HCT116 (cell line): ENCODE measurements around the gene LPAR1. TPM values are rescaled to one million over a fixed set of nuclear protein-coding genes. Genes with fewer than 3 reads are reported as not detected.

ENCODE experiments used
- ATAC-seq: fragments of 200-7000 bp; cut with Tn5 transposase; 2 replicates; pipeline ENCODE4 v1.9.1; 2020; ENCODE audit warnings: mild to moderate bottlenecking, moderate library complexity
- BruUV-seq: library from RNA; stranded (reverse); fragments of 400-500 nt; replicated peaks from 2 replicates; lab custom pipeline; 2021; lab: Mats Ljungman, UMichigan
- CTCF ChIA-PET: fragments of 300-600 bp; sonication (Branson Sonifier 250); formaldehyde crosslinking; loops from one replicate; lab custom pipeline; 2021; ENCODE audit warnings: antibody characterized with exemption; lab: Charles Lee
- POLR2A ChIA-PET: fragments of 300-600, 350-600 bp; sonication (Branson Sonifier 250); formaldehyde crosslinking; loops from one replicate; lab custom pipeline; 2021; ENCODE audit warnings: antibody characterized with exemption; lab: Charles Lee
- RAD21 ChIA-PET, 2 experiments: fragments of 300-600 bp; sonication (Branson Sonifier 250); formaldehyde crosslinking; loops; one replicate each; lab custom pipeline; 2023; ENCODE audit warnings: low total read pairs in 2 of 2; ENCODE audit not compliant: uncharacterized antibody in 2 of 2, unreplicated experiment in 2 of 2, low non-redundant PET in 1 of 2; lab: Charles Lee
- DNase-seq: peaks from one replicate; pipeline ENCODE4 v3.0.0-alpha.2; 2010; ENCODE audit warnings: low read depth, low spot score
- H2AFZ ChIP-seq: fragments of 200-600 bp; shearing (Covaris generic), sonication (generic); 2 replicates; pipeline ENCODE4 v1.6.1; 2017; ENCODE audit warnings: low read depth, mixed run types, mixed read lengths, antibody characterized with exemption, low read length; ENCODE audit not compliant: poor library complexity, severe bottlenecking
- H3K27ac ChIP-seq: 2 replicates; pipeline ENCODE4 v1.5.1; 2012; ENCODE audit warnings: low read depth, low read length
- H3K27me3 ChIP-seq: fragments of 200-600 bp; sonication (generic); 2 replicates; pipeline ENCODE4 v1.6.1; 2016; ENCODE audit warnings: mixed run types, low read length, mixed read lengths; ENCODE audit not compliant: insufficient read depth
- H3K36me3 ChIP-seq, 2 experiments: fragments of 200-500 bp in 1 of 2; fragments of 200-600 bp in 1 of 2; sonication (Bioruptor generic) in 1 of 2; sonication (generic) in 1 of 2; 2 replicates each; pipeline versions ENCODE4 v1.5.1 to v1.6.1; 2014 to 2016; ENCODE audit warnings: low read length in 2 of 2, inconsistent platforms in 1 of 2, mixed read lengths in 1 of 2, mixed run types in 1 of 2; ENCODE audit not compliant: insufficient read depth in 2 of 2, control insufficient read depth in 1 of 2
- H3K4me1 ChIP-seq, 2 experiments: fragments of 200-600 bp in 1 of 2; sonication (generic) in 1 of 2; 2 replicates each; pipeline versions ENCODE4 v1.5.1 to v1.6.1; 2012 to 2017; ENCODE audit warnings: low read length in 2 of 2, inconsistent platforms in 1 of 2, mild to moderate bottlenecking in 1 of 2, mixed read lengths in 1 of 2, mixed run types in 1 of 2, moderate library complexity in 1 of 2; ENCODE audit not compliant: insufficient read depth in 2 of 2, control insufficient read depth in 1 of 2
- H3K4me2 ChIP-seq: fragments of 200-600 bp; sonication (generic); 2 replicates; pipeline ENCODE4 v1.6.1; 2017; ENCODE audit warnings: mixed run types, low read length, mixed read lengths
- H3K4me3 ChIP-seq, 2 experiments: fragments of 200-600 bp in 1 of 2; sonication (generic) in 1 of 2; replicated peaks in 1 of 2; 2 replicates each; pipeline ENCODE4 v1.5.1; 2011 to 2016; ENCODE audit warnings: low read length in 2 of 2, control low read depth in 1 of 2, low read depth in 1 of 2, mild to moderate bottlenecking in 1 of 2, mixed read lengths in 1 of 2, mixed run types in 1 of 2
- H3K79me2 ChIP-seq: fragments of 200-600 bp; sonication (generic); 2 replicates; pipeline ENCODE4 v1.6.1; 2017; ENCODE audit warnings: mild to moderate bottlenecking, mixed run types, low read length, moderate library complexity, mixed read lengths; ENCODE audit not compliant: insufficient read depth
- H3K9ac ChIP-seq: fragments of 200-600 bp; sonication (generic); 2 replicates; pipeline ENCODE4 v1.6.1; 2016; ENCODE audit warnings: low read length, mixed read lengths
- H3K9me2 ChIP-seq: fragments of 200-600 bp; sonication (generic), shearing (Covaris generic); 2 replicates; pipeline ENCODE4 v1.6.1; 2017; ENCODE audit warnings: mixed run types, mild to moderate bottlenecking, moderate library complexity; ENCODE audit not compliant: insufficient read depth
- H3K9me3 ChIP-seq, 2 experiments: fragments of 200-500 bp in 1 of 2; fragments of 200-600 bp in 1 of 2; sonication (Bioruptor generic) in 1 of 2; sonication (generic) in 1 of 2; 2 replicates each; pipeline ENCODE4 v1.6.1; 2014 to 2017; ENCODE audit warnings: low read length in 2 of 2, mixed read lengths in 2 of 2, inconsistent platforms in 1 of 2, low read depth in 1 of 2, mild to moderate bottlenecking in 1 of 2, mixed run types in 1 of 2, moderate library complexity in 1 of 2; ENCODE audit not compliant: control insufficient read depth in 1 of 2, insufficient read depth in 1 of 2
- H4K20me1 ChIP-seq: fragments of 200-600 bp; sonication (generic), shearing (Covaris generic); 2 replicates; pipeline ENCODE4 v1.6.1; 2017; ENCODE audit warnings: mixed run types, mild to moderate bottlenecking, moderate library complexity; ENCODE audit not compliant: insufficient read depth
- CBX3 ChIP-seq: IDR thresholded peaks from 2 replicates; pipeline ENCODE4 v1.6.1; 2012; ENCODE audit warnings: low read depth
- EZH2 ChIP-seq: fragments of 200-600 bp; sonication (generic); IDR thresholded peaks from 2 replicates; pipeline ENCODE4 v1.6.1; 2017; ENCODE audit warnings: antibody characterized with exemption, mixed run types
- EZH2phosphoT487 ChIP-seq: fragments of 200-600 bp; IDR thresholded peaks from 2 replicates; pipeline ENCODE4 v1.6.1; 2018; ENCODE audit warnings: antibody characterized with exemption, borderline replicate concordance
- FOSL1 ChIP-seq: IDR thresholded peaks from 2 replicates; pipeline ENCODE4 v1.6.1; 2012; ENCODE audit warnings: low read depth
- JUND ChIP-seq: IDR thresholded peaks from 2 replicates; pipeline ENCODE4 v1.6.1; 2012
- POLR2A ChIP-seq: IDR thresholded peaks from 2 replicates; pipeline ENCODE4 v1.7.0; 2011; ENCODE audit warnings: borderline replicate concordance; ENCODE audit not compliant: insufficient read depth, insufficient read length; ENCODE audit errors: extremely low read depth
- POLR2AphosphoS5 ChIP-seq: IDR thresholded peaks from 2 replicates; pipeline ENCODE4 v1.6.1; 2011; ENCODE audit warnings: mild to moderate bottlenecking, low read depth, low read length, moderate library complexity
- SP1 ChIP-seq: IDR thresholded peaks from 2 replicates; pipeline ENCODE4 v1.6.1; 2012; ENCODE audit warnings: low read depth
- ZFX ChIP-seq: fragments of 450-650 bp; IDR thresholded peaks from 2 replicates; pipeline ENCODE4 v1.6.1; 2017
- intact Hi-C: fragments of 100-400 bp; cut with micrococcal nuclease; formaldehyde crosslinking; loops from 2 replicates; pipeline ENCODE4 v1.10.0; 2022
- total RNA-seq: library from RNA; stranded (reverse); gene quantifications from one replicate; pipeline ENCODE4 v1.2.1, GENCODE V29; 2021; ENCODE audit not compliant: unreplicated experiment
- TF ChIP-seq, protein P1 (sequence below): IDR thresholded peaks from 2 replicates; pipeline ENCODE4 v1.6.1; 2012
- TF ChIP-seq, protein P2 (sequence below): IDR thresholded peaks from 2 replicates; pipeline ENCODE4 v1.6.1; 2012
- TF ChIP-seq, protein P3 (sequence below): IDR thresholded peaks from 2 replicates; pipeline ENCODE4 v1.6.1; 2011; ENCODE audit warnings: mild to moderate bottlenecking, low read length, moderate library complexity; ENCODE audit not compliant: insufficient replicate concordance; ENCODE audit errors: extremely low read depth
- TF ChIP-seq, protein P4 (sequence below): IDR thresholded peaks from 2 replicates; pipeline ENCODE4 v1.6.1; 2012; ENCODE audit warnings: low read depth

The LPAR1 gene
- total RNA-seq, 1 experiment from 2014 or later = 7.4 TPM

DNA sequence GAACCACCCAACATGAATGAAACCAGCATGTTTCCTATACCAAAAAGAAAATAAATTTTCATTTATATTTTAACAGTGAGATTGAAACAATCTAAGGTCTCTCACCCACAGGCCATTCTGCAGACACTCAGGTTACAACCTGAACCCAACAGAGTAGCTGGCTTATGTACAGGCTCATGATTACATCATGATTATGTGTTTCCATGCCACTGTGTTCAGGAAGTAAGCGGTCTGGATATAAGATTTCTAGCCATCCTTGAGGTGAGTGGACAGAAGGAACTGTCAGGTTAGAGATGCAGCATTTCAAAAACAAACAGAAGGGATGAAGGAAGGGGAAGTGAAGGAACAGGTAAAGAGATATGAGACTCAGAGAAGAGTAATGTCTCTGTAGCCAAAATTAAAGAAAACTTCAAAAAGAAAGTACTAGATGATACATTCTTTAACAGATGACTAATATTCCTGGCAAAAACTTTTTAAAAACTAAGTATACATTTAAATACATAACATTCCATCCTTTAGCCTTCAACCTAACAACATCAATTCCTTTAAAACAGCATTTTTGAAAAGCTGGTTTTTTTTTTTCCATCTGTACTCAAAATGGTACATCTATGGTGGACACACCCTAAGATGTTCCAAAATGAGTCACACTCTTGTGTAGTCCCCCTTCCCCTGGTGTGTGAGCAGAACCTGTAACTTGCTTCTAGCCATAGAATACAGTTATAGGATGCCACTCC lies 119.8 kb downstream of the LPAR1 start:
- H3K9me2 ChIP-seq = no peaks in the 10 kb centered on the region
- no peaks in the 10 kb centered on the region for H3K27me3 ChIP-seq
- no peak for TF ChIP-seq EZH2
- TF ChIP-seq, protein P1, sequence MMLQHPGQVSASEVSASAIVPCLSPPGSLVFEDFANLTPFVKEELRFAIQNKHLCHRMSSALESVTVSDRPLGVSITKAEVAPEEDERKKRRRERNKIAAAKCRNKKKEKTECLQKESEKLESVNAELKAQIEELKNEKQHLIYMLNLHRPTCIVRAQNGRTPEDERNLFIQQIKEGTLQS = no peak
- no peak for TF ChIP-seq POLR2AphosphoS5
- TF ChIP-seq EZH2phosphoT487 = no peak
- TF ChIP-seq, protein P2, sequence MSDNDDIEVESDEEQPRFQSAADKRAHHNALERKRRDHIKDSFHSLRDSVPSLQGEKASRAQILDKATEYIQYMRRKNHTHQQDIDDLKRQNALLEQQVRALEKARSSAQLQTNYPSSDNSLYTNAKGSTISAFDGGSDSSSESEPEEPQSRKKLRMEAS = no peak
- no peak for TF ChIP-seq POLR2A
- TF ChIP-seq FOSL1 = peak; percentile 27; the same call in 1 of the 2 replicates
- TF ChIP-seq CBX3 = no peak
- H4K20me1 ChIP-seq = no peaks in the 10 kb centered on the region
- no peaks in the 10 kb centered on the region for H3K36me3 ChIP-seq
- no TSS peak for BruUV-seq
- intact Hi-C loops = no loop called here
- no peak overlapping the region for H3K4me3 ChIP-seq
- CTCF ChIA-PET = no interaction called here
- DNase-seq (no peak), ATAC-seq (no peak)
- RAD21 ChIA-PET = no interaction called here
- peaks cover 0 to 28% of the 10 kb centered on the region in 2 experiments; a peak in 2 of 4 replicates for H3K4me1 ChIP-seq
- POLR2A ChIA-PET = no interaction called here
- H2AFZ ChIP-seq = no peak overlapping the region
- H3K27ac ChIP-seq = no peak overlapping the region
- no peaks in the 10 kb centered on the region for H3K9me3 ChIP-seq
- H3K4me2 ChIP-seq = 0 out of 2 replicates have a peak overlapping the region, but pooled peaks have one; percentile 22
- no peaks in the 10 kb centered on the region for H3K79me2 ChIP-seq
- no peak overlapping the region for H3K9ac ChIP-seq

DNA sequence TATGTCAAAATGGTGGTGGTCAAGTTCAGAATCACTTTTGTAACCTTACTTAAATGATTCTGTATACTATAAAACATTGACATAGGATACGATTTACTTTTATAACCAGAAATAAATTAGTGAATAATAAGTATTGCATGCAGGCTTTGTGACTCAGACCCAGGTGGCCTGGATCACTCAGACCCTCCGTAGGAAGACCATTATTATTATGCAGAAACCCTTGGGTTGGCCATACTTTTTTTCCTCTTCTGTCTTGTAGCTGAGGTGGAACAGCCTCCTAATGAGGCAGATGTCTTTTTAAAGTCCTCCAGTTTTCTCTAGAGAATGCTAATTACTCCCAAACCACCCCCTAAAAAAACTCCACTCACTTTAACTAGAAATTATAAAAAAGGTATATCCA lies 121.9 kb downstream of the LPAR1 start:
- H3K9ac ChIP-seq = no peak overlapping the region
- CTCF ChIA-PET = no interaction called here
- no peaks in the 10 kb centered on the region for H4K20me1 ChIP-seq
- H3K27ac ChIP-seq = no peak overlapping the region
- no peak overlapping the region for H3K4me3 ChIP-seq
- BruUV-seq = no TSS peak
- RAD21 ChIA-PET = no interaction called here
- no peaks in the 10 kb centered on the region for H3K36me3 ChIP-seq
- POLR2A ChIA-PET = no interaction called here
- H2AFZ ChIP-seq = no peak overlapping the region
- no peaks in the 10 kb centered on the region for H3K79me2 ChIP-seq
- peaks cover 0 to 20% of the 10 kb centered on the region in 2 experiments; a peak in 2 of 4 replicates for H3K4me1 ChIP-seq
- no peaks in the 10 kb centered on the region for H3K9me3 ChIP-seq
- intact Hi-C loops = no loop called here
- ATAC-seq (no peak), DNase-seq (no peak)
- no peaks in the 10 kb centered on the region for H3K9me2 ChIP-seq
- no peaks in the 10 kb centered on the region for H3K27me3 ChIP-seq
- H3K4me2 ChIP-seq = no peak overlapping the region
- TF ChIP-seq, protein P2 = no peak
- TF ChIP-seq, protein P1 = no peak
- no peak for TF ChIP-seq EZH2phosphoT487
- TF ChIP-seq JUND = no peak
- TF ChIP-seq SP1 = no peak
- TF ChIP-seq POLR2AphosphoS5 = no peak
- TF ChIP-seq, protein P3, sequence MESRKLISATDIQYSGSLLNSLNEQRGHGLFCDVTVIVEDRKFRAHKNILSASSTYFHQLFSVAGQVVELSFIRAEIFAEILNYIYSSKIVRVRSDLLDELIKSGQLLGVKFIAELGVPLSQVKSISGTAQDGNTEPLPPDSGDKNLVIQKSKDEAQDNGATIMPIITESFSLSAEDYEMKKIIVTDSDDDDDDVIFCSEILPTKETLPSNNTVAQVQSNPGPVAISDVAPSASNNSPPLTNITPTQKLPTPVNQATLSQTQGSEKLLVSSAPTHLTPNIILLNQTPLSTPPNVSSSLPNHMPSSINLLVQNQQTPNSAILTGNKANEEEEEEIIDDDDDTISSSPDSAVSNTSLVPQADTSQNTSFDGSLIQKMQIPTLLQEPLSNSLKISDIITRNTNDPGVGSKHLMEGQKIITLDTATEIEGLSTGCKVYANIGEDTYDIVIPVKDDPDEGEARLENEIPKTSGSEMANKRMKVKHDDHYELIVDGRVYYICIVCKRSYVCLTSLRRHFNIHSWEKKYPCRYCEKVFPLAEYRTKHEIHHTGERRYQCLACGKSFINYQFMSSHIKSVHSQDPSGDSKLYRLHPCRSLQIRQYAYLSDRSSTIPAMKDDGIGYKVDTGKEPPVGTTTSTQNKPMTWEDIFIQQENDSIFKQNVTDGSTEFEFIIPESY = no peak
- no peak for TF ChIP-seq ZFX
- TF ChIP-seq, protein P4, sequence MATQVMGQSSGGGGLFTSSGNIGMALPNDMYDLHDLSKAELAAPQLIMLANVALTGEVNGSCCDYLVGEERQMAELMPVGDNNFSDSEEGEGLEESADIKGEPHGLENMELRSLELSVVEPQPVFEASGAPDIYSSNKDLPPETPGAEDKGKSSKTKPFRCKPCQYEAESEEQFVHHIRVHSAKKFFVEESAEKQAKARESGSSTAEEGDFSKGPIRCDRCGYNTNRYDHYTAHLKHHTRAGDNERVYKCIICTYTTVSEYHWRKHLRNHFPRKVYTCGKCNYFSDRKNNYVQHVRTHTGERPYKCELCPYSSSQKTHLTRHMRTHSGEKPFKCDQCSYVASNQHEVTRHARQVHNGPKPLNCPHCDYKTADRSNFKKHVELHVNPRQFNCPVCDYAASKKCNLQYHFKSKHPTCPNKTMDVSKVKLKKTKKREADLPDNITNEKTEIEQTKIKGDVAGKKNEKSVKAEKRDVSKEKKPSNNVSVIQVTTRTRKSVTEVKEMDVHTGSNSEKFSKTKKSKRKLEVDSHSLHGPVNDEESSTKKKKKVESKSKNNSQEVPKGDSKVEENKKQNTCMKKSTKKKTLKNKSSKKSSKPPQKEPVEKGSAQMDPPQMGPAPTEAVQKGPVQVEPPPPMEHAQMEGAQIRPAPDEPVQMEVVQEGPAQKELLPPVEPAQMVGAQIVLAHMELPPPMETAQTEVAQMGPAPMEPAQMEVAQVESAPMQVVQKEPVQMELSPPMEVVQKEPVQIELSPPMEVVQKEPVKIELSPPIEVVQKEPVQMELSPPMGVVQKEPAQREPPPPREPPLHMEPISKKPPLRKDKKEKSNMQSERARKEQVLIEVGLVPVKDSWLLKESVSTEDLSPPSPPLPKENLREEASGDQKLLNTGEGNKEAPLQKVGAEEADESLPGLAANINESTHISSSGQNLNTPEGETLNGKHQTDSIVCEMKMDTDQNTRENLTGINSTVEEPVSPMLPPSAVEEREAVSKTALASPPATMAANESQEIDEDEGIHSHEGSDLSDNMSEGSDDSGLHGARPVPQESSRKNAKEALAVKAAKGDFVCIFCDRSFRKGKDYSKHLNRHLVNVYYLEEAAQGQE = no peak
